Vagina (tissue), 2 donors: ENCODE measurements around the gene IL2RA. TPM values are rescaled to one million over a fixed set of nuclear protein-coding genes. Genes with fewer than 3 reads are reported as not detected.
A peak's percentile ranks its signal among the peaks of the same experiment; 100 is the strongest.

ENCODE experiments used
- DNase-seq, 2 donors: peaks; one replicate each; pipeline ENCODE4 v3.0.0-alpha.2; 2017; ENCODE audit errors: extremely low spot score in 2 of 2
- H3K27ac ChIP-seq: fragments of 200-600 bp; sonication (generic); one replicate; pipeline ENCODE4 v1.5.1; 2019
- H3K27me3 ChIP-seq: fragments of 200-600 bp; sonication (generic); one replicate; pipeline ENCODE4 v1.5.1; 2019
- H3K36me3 ChIP-seq, 2 donors: fragments of 200-600 bp; sonication (generic); one replicate each; pipeline ENCODE4 v1.5.1; 2017 to 2019
- H3K4me1 ChIP-seq: fragments of 200-600 bp; sonication (generic); one replicate; pipeline ENCODE4 v1.5.1; 2019
- H3K4me3 ChIP-seq, 2 donors: fragments of 200-600 bp; sonication (generic); 1 replicate in 1 of 2; 2 replicates in 1 of 2; pipeline ENCODE4 v1.5.1; 2016 to 2019
- H3K9me3 ChIP-seq: fragments of 200-600 bp; sonication (generic); one replicate; pipeline ENCODE4 v1.5.1; 2019
- CTCF ChIP-seq, 3 experiments: fragments of 450-650 bp in 2 of 3; fragments of 200-600 bp in 1 of 3; sonication (generic) in 1 of 3; IDR thresholded peaks; one replicate each; pipeline ENCODE4 v1.5.1; 2017 to 2019; ENCODE audit warnings: antibody characterized with exemption in 3 of 3, mild to moderate bottlenecking in 2 of 3, moderate library complexity in 2 of 3
- POLR2A ChIP-seq, 2 donors: fragments of 450-650 bp; IDR thresholded peaks; one replicate each; pipeline ENCODE4 v1.6.1; 2017; ENCODE audit warnings: antibody characterized with exemption in 2 of 2, mild to moderate bottlenecking in 2 of 2, moderate library complexity in 2 of 2
- POLR2AphosphoS5 ChIP-seq, 2 donors: sonication (generic); formaldehyde crosslinking; IDR thresholded peaks; one replicate each; pipeline ENCODE4 v1.9.0; 2017; ENCODE audit warnings: antibody characterized with exemption in 2 of 2, mild to moderate bottlenecking in 2 of 2, low read depth in 1 of 2; ENCODE audit not compliant: insufficient read depth in 1 of 2
- intact Hi-C: fragments of 100-400 bp; cut with DNase I; formaldehyde crosslinking; loops from one replicate; pipeline ENCODE4 v1.15.1; 2023
- total RNA-seq: library from RNA; depleted of rRNA; stranded (reverse); fragments of >200 nt; gene quantifications from one replicate; pipeline ENCODE4 v1.2.3, GENCODE V29; 2016

Gene IL2RA
- total RNA-seq, 1 donor from 2014 or later = not detected

GRCh38 chr10:6035101-6035834, 26.9 kb downstream of the IL2RA start:
- H3K27ac ChIP-seq = no peak overlapping the region
- no peaks in the 10 kb centered on the region for H3K4me1 ChIP-seq
- TF ChIP-seq CTCF (IDR thresholded peaks at IDR 0.05) = no peak
- TF ChIP-seq POLR2AphosphoS5 (IDR thresholded peaks at IDR 0.05; ENCODE audit: insufficient read depth in 1 of 2, low read depth in 1 of 2) = no peak
- no peak for TF ChIP-seq POLR2A (IDR thresholded peaks at IDR 0.05)
- DNase-seq = peak; percentile 25 to 84
- H3K9me3 ChIP-seq = no peaks in the 10 kb centered on the region
- no peak overlapping the region for H3K4me3 ChIP-seq
- no peaks in the 10 kb centered on the region for H3K27me3 ChIP-seq
- H3K36me3 ChIP-seq = no peaks in the 10 kb centered on the region
- intact Hi-C loops = no loop called here

GRCh38 chr10:6034371-6034770, 27.8 kb downstream of the IL2RA start:
- no peak overlapping the region for H3K4me3 ChIP-seq
- no peak for DNase-seq
- TF ChIP-seq POLR2A (IDR thresholded peaks at IDR 0.05) = no peak
- TF ChIP-seq CTCF (IDR thresholded peaks at IDR 0.05) = no peak
- TF ChIP-seq POLR2AphosphoS5 (IDR thresholded peaks at IDR 0.05; ENCODE audit: insufficient read depth in 1 of 2, low read depth in 1 of 2) = no peak
- no peaks in the 10 kb centered on the region for H3K36me3 ChIP-seq
- no peak overlapping the region for H3K27ac ChIP-seq
- no peaks in the 10 kb centered on the region for H3K9me3 ChIP-seq
- H3K4me1 ChIP-seq = no peaks in the 10 kb centered on the region
- intact Hi-C loops = no loop called here
- no peaks in the 10 kb centered on the region for H3K27me3 ChIP-seq

- DNase-seq = no peak
- no peak overlapping the region for H3K4me3 ChIP-seq
- TF ChIP-seq POLR2A (IDR thresholded peaks at IDR 0.05) = no peak
- TF ChIP-seq POLR2AphosphoS5 (IDR thresholded peaks at IDR 0.05; ENCODE audit: insufficient read depth in 1 of 2, low read depth in 1 of 2) = no peak
- no peak for TF ChIP-seq CTCF (IDR thresholded peaks at IDR 0.05)
- H3K27me3 ChIP-seq = no peaks in the 10 kb centered on the region
- no peaks in the 10 kb centered on the region for H3K36me3 ChIP-seq
- H3K27ac ChIP-seq = no peak overlapping the region
- no peaks in the 10 kb centered on the region for H3K4me1 ChIP-seq
- intact Hi-C loops = no loop called here
- no peaks in the 10 kb centered on the region for H3K9me3 ChIP-seq
Measured at GRCh38 chr10:6033954-6034353, 28.2 kb downstream of the IL2RA start.

GRCh38 chr10:6030940-6031339, 31.2 kb downstream of the IL2RA start:
- no peak overlapping the region for H3K27ac ChIP-seq
- no peaks in the 10 kb centered on the region for H3K9me3 ChIP-seq
- no peaks in the 10 kb centered on the region for H3K36me3 ChIP-seq
- H3K4me1 ChIP-seq = no peaks in the 10 kb centered on the region
- TF ChIP-seq POLR2AphosphoS5 (IDR thresholded peaks at IDR 0.05; ENCODE audit: insufficient read depth in 1 of 2, low read depth in 1 of 2) = no peak
- TF ChIP-seq POLR2A (IDR thresholded peaks at IDR 0.05) = no peak
- no peak for TF ChIP-seq CTCF (IDR thresholded peaks at IDR 0.05)
- no peak for DNase-seq
- no peak overlapping the region for H3K4me3 ChIP-seq
- no peaks in the 10 kb centered on the region for H3K27me3 ChIP-seq
- intact Hi-C loops = no loop called here

- H3K36me3 ChIP-seq = no peaks in the 10 kb centered on the region
- no peak overlapping the region for H3K27ac ChIP-seq
- H3K4me1 ChIP-seq = no peaks in the 10 kb centered on the region
- H3K27me3 ChIP-seq = no peaks in the 10 kb centered on the region
- H3K4me3 ChIP-seq = no peak overlapping the region
- H3K9me3 ChIP-seq = no peaks in the 10 kb centered on the region
- TF ChIP-seq CTCF (IDR thresholded peaks at IDR 0.05) (no peak), POLR2A (IDR thresholded peaks at IDR 0.05) (no peak), POLR2AphosphoS5 (IDR thresholded peaks at IDR 0.05; ENCODE audit: insufficient read depth in 1 of 2, low read depth in 1 of 2) (no peak)
- no peak for DNase-seq
- intact Hi-C loops = no loop called here
Measured at GRCh38 chr10:6030217-6030616, 31.9 kb downstream of the IL2RA start.
